Body of pancreas (tissue), 4 donors: ENCODE results near the gene SLCO3A1.

Source experiments
- CTCF ChIP-seq, 7 experiments: fragments of 450-650 bp in 4 of 7; fragments of 200-600 bp in 3 of 7; sonication (generic) in 3 of 7; IDR thresholded peaks; one replicate each; pipeline ENCODE4 v1.5.1; 2016 to 2019; ENCODE audit warnings: antibody characterized with exemption in 7 of 7
- POLR2A ChIP-seq, 3 donors: fragments of 450-650 bp; IDR thresholded peaks; one replicate each; pipeline ENCODE4 v1.6.1; 2016; ENCODE audit warnings: antibody characterized with exemption in 3 of 3, mild to moderate bottlenecking in 2 of 3

GRCh38 chr15:91860498-91860897, 7.0 kb downstream of the SLCO3A1 start:
- TF ChIP-seq CTCF (IDR thresholded peaks at IDR 0.05) (no peak), POLR2A (IDR thresholded peaks at IDR 0.05) (no peak)
